AG10803 (cell line): Measurements from ENCODE around the gene DSCAML1.

Experiments
- DNase-seq: peaks from one replicate; pipeline ENCODE4 v3.0.0; 2010; ENCODE audit warnings: low read depth
- H3K4me3 ChIP-seq: 2 replicates; pipeline ENCODE4 v1.5.1; 2011; ENCODE audit warnings: mild to moderate bottlenecking, low read length, control low read depth
- CTCF ChIP-seq: conservative IDR thresholded peaks from 2 replicates; pipeline ENCODE4 v1.5.1; 2011; ENCODE audit warnings: mild to moderate bottlenecking, low read length, control low read depth, inconsistent platforms

Gene DSCAML1

GRCh38 chr11:117670924-117671323 is 126.1 kb downstream of the DSCAML1 start:
- no peak for DNase-seq
- no peak overlapping the region for H3K4me3 ChIP-seq
- no peak for TF ChIP-seq CTCF

- no peak overlapping the region for H3K4me3 ChIP-seq
- TF ChIP-seq CTCF: no peak
- no peak for DNase-seq
Measured at GRCh38 chr11:117670443-117670842, 126.6 kb downstream of the DSCAML1 start.

- TF ChIP-seq CTCF: no peak
- no peak overlapping the region for H3K4me3 ChIP-seq
- DNase-seq: no peak
Measured at GRCh38 chr11:117669616-117670015, 127.4 kb downstream of the DSCAML1 start.

- no peak overlapping the region for H3K4me3 ChIP-seq
- no peak for DNase-seq
- TF ChIP-seq CTCF: no peak
Measured at GRCh38 chr11:117669062-117669461, 128.0 kb downstream of the DSCAML1 start.

GRCh38 chr11:117668321-117668751 is 128.7 kb downstream of the DSCAML1 start:
- H3K4me3 ChIP-seq: no peak overlapping the region
- no peak for DNase-seq
- TF ChIP-seq CTCF: no peak

GRCh38 chr11:117664897-117665296 is 132.1 kb downstream of the DSCAML1 start:
- no peak overlapping the region for H3K4me3 ChIP-seq
- no peak for DNase-seq
- TF ChIP-seq CTCF: no peak

- no peak overlapping the region for H3K4me3 ChIP-seq
- no peak for DNase-seq
- no peak for TF ChIP-seq CTCF
Measured at GRCh38 chr11:117663821-117664220, 133.2 kb downstream of the DSCAML1 start.
